ENCODE data around the gene CLK3. TPM values are rescaled to one million over a fixed set of nuclear protein-coding genes. Genes with fewer than 3 reads are reported as not detected.

Gene CLK3
- total and polyA plus RNA-seq, 2 of the 8 experiments (the other 6 are each of a cell fraction or from before 2014, with no cell fraction given) = 43.5 to 67.3 TPM

GRCh38 chr15:74578496-74578994 lies 37.1 kb upstream of the CLK3 start (continued):
- no peak for TF ChIP-seq RAD21 (IDR thresholded peaks at IDR 0.05 in 1 of 2, conservative IDR thresholded peaks at IDR 0.05 in 1 of 2; ENCODE audit: low read depth in 2 of 2, low read length in 2 of 2)

Measured in H1 (cell line).